GM12801 (cell line): ENCODE results near the gene NTN4.

Experiments used
- TF ChIP-seq, protein P1 (sequence below): IDR thresholded peaks from one replicate; pipeline ENCODE4 v1.5.1; 2011; ENCODE audit warnings: control low read depth; ENCODE audit not compliant: insufficient read length; ENCODE audit errors: extremely low read depth

Gene NTN4

DNA sequence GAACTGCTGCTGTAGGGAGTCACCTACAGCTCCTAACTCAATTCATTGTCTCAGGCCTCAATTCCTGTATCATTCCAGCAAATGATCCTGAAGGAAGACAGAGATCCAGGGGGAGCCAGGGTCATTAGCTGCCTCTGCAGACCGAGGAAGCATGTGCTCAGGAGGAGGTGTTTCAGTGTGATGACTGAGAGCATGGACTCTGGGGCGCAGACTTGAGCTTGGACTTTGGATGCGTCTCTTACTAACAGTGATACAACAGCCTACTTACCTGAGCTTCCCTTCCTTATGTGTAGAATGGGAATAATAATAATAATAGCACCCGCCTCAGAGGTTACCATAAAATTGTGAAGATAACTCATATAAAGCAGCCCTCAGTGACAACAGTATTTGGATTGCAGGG lies 147.3 kb downstream of the NTN4 start:
- TF ChIP-seq, protein P1, sequence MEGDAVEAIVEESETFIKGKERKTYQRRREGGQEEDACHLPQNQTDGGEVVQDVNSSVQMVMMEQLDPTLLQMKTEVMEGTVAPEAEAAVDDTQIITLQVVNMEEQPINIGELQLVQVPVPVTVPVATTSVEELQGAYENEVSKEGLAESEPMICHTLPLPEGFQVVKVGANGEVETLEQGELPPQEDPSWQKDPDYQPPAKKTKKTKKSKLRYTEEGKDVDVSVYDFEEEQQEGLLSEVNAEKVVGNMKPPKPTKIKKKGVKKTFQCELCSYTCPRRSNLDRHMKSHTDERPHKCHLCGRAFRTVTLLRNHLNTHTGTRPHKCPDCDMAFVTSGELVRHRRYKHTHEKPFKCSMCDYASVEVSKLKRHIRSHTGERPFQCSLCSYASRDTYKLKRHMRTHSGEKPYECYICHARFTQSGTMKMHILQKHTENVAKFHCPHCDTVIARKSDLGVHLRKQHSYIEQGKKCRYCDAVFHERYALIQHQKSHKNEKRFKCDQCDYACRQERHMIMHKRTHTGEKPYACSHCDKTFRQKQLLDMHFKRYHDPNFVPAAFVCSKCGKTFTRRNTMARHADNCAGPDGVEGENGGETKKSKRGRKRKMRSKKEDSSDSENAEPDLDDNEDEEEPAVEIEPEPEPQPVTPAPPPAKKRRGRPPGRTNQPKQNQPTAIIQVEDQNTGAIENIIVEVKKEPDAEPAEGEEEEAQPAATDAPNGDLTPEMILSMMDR = no peak

DNA sequence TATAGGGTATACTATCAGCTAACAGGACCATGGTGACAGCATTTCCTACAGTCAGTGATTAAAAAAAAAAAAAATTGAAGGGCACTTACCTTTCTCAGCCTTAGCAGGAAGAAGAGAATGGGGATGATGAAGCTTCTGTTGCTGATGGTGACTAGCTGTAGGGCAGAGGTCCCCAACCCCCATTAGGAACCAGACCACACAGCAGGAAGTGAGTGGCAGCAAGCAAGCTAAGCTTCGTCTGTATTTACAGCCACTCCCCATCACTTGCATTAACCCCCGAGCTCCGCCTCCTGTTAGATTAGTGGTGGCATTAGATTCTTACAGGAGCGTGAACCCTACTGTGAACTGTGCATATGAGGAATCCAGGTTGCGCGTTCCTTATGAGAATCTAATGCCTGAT lies 148.0 kb downstream of the NTN4 start:
- TF ChIP-seq, protein P1 = no peak

DNA sequence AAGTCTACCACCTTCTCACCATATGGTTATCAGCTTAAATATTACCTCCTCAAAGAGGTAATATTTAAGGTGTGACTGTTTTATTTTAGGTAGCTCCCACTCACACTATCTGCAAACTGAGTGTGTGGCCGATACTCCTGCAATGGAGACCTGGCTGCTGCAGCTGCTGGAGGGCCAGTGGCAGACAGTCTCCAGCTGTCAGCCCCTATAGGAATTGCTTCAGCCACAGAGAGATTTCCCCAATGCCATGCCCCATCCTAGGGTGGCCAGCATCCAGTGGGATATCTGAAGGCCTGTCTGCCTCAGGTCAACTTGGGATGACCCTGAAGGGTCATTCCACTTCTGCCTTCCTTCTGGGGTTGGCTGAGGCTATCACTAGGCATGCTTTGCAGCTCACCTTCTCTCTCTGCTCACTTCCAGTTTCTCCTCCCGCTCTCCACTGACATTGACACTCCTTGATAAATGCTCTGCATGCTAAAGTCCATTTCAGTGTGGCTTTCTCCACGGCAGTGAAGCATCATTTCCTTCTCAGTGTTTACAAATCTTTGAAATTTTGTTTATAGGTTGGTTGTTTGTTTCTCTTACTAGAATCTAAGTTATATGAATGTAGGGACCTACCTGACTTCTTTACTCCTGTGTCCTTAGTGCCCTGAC lies 149.1 kb downstream of the NTN4 start:
- TF ChIP-seq, protein P1 = no peak

DNA sequence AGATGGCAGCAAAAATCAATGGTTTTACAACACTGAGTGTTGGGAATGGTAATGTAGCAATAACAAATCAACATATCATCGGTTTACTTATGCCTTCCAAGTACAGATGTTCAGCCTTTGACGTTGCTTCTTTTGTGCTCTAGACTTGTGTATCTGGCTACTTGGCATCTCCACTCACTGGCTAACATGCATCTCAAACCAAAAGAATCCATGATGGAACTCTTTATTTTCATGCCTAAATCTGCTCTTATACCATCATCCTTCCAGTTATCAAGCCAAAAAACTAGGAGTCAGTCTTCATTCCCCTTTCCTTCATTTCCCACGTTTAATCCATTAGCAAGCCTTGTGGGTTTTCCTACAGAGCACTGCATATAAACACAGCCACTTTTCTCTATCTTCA lies 150.0 kb downstream of the NTN4 start:
- TF ChIP-seq, protein P1 = no peak

DNA sequence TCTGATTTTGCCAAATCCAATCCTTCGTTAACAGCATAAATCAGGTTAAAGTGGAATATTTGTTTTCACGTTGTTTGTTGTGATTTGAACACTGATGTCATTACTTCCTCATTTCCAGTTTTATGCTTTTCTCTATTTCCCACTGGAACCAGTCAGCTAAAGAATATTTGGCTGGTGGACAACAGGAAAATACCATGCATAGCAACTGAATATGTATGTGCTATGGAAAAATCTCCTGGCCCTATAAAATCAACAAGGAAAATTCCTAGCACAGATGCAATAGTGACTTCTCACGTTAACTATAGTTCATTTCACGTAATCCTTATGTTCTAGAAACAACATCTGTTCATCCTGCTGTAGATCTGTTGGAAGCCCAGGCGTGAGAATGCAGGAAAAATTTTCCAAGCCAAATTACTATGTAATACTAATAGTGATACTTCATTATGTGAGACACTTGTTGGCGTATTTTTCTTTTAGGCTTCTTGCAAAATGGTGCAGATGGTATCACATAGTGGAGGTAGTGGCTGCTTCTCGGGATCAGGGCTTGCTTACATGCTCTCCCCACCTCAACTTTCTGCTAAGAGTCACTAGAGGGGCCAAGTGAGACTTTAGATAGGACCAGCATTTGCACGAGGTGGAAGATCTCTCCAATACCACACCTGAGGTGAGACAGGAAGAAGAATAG lies 153.0 kb downstream of the NTN4 start:
- TF ChIP-seq, protein P1 = no peak

DNA sequence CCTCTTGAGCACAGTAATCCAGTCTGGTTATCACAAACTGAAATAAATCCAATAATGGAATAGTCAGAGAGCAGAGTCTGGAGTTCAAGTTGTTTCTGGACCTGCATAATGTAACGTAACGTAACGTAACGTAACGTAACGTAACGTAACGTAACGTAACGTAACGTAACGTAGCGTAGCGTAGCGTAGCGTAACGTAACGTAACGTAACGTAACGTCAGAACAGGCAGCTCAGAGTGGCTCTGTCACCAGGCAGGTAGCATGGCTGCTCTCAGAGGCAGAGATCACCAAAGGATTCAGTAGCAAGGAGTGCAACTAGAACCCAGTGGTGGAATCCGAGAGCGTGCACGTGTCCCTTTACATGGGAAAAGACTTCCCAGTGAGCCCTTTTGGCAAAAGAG lies 153.6 kb downstream of the NTN4 start:
- TF ChIP-seq, protein P1 = no peak

DNA sequence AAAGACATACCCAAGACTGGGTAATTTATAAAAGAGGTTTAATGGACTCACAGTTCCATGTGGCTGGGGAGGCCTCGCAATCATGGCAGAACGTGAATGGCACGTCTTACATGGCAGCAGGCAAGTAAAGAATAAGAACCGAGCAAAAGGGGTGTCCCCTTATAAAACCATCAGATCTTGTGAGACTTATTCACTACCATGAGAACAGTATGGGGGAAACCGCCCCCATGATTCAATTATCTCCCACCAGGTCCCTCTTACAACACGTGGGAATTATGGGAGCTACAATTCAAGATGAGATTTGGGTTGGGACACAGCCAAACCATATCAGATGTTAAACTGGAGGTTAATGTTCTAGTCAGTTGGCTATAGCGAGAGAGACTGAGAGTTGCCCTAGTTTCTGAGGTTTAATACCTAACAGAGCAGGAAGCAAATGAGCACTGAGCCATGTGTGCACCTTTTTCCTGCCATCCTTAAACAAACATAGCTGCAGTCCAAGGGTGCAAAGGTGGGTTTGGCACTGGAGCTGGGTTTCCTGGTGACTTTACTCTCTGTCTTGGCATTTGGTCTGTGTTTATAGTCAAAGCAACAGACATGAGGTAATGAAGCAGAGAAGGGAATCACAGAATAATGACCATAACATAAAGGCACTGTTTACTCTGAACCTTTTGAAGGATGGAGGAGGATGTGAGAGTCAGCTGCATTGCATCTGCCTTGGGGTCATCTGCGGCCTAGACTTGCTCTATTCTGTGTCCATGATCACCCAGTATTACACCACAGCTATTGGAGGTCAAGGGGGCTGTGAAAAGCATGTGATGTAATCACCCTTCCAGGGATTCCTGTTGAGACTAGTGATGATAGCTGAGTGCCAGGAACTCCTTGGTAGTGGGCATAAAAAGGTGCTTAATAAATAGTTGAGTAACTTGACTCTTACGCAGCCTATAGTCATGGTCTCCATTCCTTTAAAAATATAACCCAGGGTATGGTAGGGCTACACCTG lies 155.6 kb downstream of the NTN4 start:
- TF ChIP-seq, protein P1 = no peak
